Posterior vena cava (tissue), 2 donors: ENCODE results near the gene ZNF722. TPM values are rescaled to one million over a fixed set of nuclear protein-coding genes. Genes with fewer than 3 reads are reported as not detected.
"Not testable (repeated sequence)": the region's sequence is repeated elsewhere in the genome, so short reads cannot be mapped to it uniquely, and the experiment has no call there.

Experiments
- DNase-seq: peaks from one replicate; pipeline ENCODE4 v3.0.0-alpha.2; 2020; ENCODE audit warnings: low spot score
- intact Hi-C, 2 donors: fragments of 100-400 bp; cut with DNase I; formaldehyde crosslinking; loops; one replicate each; pipeline versions ENCODE4 v1.14.1 to v1.14.2; 2022 to 2023
- long read RNA-seq, 2 donors: library from polyadenylated mRNA; unstranded; transcript quantifications; one replicate each; pipeline ENCODE4 v2.0.0, GENCODE V29; 2020 to 2021
- total RNA-seq, 2 donors: library from RNA; stranded (reverse); fragmentation: NEBNext Ultra II Directional; extraction: Animal tissue kit (Norgen Biotek cat#: 25700); gene quantifications; one replicate each; pipeline ENCODE4 v1.2.1, GENCODE V29; 2021
- donor health status: DM: yes; HTN: yes; CAD: no.
- donor health status: DM: yes; HTN: yes; CAD: no.

The ZNF722 gene
- not detected for total RNA-seq
- long read RNA-seq, donor 1, result 0 reads
- long read RNA-seq, donor 2, result 0 reads

DNA sequence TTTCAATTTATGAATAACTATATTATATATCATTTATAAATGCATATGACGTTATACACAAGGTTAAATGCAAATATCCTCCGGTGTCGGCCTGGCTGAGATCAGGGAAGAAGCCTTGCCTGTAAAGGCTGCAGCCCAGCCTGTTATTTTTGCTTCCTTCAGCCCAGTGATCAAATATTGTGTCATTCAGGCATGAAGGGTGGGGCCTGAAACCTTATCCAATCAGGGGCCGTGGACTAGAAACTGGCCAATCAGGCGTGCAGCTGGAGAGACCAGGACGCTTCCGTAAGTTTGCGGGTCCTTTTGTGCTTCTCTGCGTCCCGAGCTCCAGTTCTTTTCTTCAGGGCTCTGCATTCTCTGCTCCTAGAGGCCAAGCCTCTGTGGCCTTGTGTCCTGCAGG is at the start of gene ZNF722:
TSS of gene ZNF722 (plus strand) at position 301 of the 400 bp plus-strand sequence. CDS start 113 bp downstream, outside the sequence.
- DNase-seq, result no peak
- intact Hi-C loops, result no loop called here

DNA sequence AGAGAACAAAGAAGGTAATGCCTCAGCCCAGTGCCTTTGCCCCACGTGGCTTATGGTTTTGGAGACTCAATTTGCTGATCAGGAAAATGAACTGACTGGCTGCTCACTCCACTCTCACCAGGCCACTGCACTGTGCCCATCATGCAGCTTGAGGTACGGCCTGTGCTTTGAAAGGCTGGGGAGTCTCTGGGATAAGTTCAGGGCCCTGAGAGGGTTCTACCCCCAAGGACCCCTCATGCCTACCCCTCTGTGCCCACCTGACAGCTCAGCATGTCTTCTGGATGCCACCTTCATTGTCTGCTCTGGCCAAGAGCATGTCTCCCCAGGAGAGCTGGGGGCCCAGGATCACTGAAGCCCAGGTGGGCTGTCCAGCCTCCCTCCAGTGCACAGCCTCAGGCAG is 45.5 kb upstream of the ZNF722 start:
- intact Hi-C loops, result no loop called here
- DNase-seq, result no peak

DNA sequence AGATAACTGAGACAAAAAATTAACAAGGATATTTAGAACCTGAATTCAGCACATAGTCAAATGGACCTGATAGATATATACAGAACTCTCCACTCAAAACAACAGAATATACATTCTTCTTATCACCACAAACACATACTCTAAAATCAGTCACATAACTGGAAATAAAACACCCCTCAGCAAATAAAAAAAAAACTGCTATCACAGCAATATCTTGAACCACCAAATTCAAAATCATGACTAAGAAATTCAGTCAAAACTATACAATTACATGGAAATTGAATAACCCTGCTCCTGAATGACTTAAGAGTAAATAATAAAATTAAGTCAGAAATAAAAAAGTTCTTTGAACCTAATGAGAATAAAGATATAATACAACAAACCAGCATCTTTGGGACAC is 30.0 kb upstream of the ZNF722 start:
- DNase-seq, result no peak
- intact Hi-C loops, result no loop called here

DNA sequence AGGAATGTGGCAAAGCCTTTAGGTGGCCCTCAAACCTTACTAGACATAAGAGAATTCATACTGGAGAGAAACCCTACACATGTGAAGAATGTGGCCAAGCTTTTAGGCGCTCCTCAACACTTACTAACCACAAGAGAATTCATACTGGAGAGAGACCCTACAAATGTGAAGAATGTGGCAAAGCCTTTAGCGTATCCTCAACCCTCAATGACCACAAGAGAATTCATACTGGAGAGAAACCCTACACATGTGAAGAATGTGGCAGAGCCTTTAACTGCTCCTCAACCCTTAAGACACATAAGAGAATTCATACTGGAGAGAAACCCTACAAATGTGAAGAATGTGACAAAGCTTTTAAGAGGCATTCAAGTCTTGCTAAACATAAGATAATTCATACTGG is 16.8 kb downstream of the ZNF722 start:
- intact Hi-C loops, DNase-seq: not testable (repeated sequence)

DNA sequence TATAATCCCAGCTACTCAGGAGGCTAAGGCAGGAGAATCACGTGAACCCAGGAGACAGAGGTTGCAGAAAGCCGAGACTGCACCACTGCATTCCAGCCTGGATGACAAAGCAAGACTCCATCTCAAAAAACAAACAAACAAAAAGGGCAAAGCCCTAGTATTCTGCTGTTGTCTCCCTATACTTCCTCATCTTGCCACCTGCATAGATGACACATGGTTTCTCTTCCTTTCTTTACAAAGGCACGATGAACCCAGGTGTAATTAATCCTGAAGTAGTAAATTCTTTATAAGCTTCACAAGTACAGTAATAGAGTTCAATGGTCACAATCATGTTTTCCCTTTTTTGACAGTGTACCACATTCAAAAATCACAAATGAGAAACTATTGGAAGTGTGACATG is 36.7 kb downstream of the ZNF722 start:
- intact Hi-C loops, result no loop called here
- DNase-seq, result no peak

DNA sequence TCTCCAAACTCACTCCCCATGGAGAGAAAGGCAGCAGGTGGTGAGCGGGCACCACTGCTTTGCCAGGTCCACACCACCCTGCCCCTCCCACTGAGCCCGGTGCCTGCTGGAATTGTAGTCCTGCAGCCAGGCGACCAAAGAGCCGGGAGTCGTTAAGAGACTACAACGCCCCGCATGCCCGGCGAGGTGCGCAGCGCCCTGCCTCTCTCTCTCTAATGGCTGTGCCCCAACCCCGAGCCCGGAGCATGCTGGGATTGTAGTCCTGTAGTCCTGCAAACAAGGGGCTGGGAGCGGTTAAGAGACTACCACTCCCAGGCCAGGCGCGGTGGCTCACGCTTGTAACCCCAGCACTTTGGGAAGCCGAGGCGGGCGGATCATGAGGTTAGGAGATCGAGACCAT is 38.4 kb downstream of the ZNF722 start:
- intact Hi-C loops, result no loop called here
- no peak for DNase-seq

DNA sequence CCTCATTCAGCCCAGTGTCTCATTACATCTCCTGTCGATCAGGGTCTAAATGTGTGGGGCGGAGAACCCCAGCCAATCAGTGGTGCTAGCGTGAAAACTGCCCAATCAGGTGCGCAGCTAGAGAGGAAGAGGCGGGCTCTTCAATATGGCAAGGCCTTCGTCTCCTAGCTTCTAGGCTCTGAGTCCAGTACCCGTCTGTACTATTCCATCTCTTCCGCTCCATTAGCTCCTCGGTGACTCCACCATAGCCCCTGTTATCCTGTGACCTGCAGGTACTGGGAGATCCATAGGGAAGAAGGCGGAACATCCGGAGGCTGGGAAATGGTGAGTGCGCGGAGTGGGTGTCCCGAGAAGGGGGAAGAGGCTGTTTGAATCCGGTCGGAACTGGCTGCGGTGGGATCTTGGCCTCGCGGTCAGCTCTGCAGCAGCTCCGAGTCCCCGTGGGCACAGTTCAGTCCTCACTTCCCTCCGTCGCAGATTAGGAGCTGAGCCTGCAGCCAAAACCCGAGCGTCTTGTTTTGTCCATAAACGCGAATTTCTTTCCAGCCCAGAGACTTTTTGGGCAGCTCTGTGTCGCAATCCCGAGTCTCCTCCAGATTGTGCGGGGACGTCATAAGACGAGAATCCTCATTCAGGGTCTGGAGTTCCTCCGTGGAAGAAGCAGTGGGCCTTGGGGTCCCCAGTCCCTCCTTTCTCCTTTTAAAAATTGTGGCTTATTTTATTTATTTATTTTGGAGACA is 46.8 kb downstream of the ZNF722 start, which contains the start of gene ZNF727:
TSS of gene ZNF727 (plus strand) at position 134 of the 740 bp plus-strand sequence. CDS start at position 322, 188 bp downstream.
- intact Hi-C loops, result no loop called here
- peak; percentile 90 for DNase-seq

DNA sequence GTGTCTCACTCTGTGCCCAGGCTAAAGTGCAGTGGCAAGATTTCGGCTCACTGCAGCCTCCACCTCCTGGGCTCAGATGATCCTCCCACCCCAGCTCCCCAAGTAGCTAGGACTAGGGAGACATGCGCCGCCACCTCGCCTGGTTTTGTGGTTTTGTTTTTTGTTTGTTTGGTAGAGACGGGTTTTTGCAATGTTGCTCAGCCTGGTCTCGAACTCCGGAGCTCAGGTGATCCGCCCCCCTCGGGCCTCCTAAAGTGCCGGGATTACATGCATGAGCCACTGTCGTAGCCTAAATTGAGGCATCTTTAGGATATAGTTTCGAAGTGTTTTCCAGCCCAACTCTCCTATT is 47.4 kb downstream of the ZNF722 start:
- DNase-seq, result no peak
- intact Hi-C loops, result no loop called here

Other genes with a start within 250 kb of the ZNF722 start
- gene ZNF727, start 46.6 kb downstream of the ZNF722 start, total RNA-seq, result 1 to 10 TPM; 3.5 to 6.4 TPM
- not detected for gene ZNF735, start 208.4 kb downstream of the ZNF722 start, total RNA-seq
- gene ZNF679, start 229.6 kb downstream of the ZNF722 start, total RNA-seq, result not detected